ENCODE results near the gene CACNA2D4.
A peak's percentile ranks its signal among the peaks of the same experiment; 100 is the strongest.

Gene CACNA2D4

GRCh38 chr12:1773937-1774655 is 144.4 kb downstream of the CACNA2D4 start:
- peak; percentile 55 for DNase-seq (ENCODE audit: low read depth)

GRCh38 chr12:1769809-1770494 is 148.5 kb downstream of the CACNA2D4 start:
- no peak for DNase-seq (ENCODE audit: low read depth)

GRCh38 chr12:1768615-1769014 is 149.8 kb downstream of the CACNA2D4 start:
- DNase-seq (ENCODE audit: low read depth), result no peak

- DNase-seq (ENCODE audit: low read depth), result no peak
Measured at GRCh38 chr12:1767407-1768090, 150.9 kb downstream of the CACNA2D4 start.

GRCh38 chr12:1766110-1766509 is 152.3 kb downstream of the CACNA2D4 start:
- no peak for DNase-seq (ENCODE audit: low read depth)

GRCh38 chr12:1763153-1763552 is 155.3 kb downstream of the CACNA2D4 start:
- DNase-seq (ENCODE audit: low read depth), result no peak

GRCh38 chr12:1761857-1762256 is 156.6 kb downstream of the CACNA2D4 start:
- DNase-seq (ENCODE audit: low read depth), result no peak

- peak; percentile 83 for DNase-seq (ENCODE audit: low read depth)
Measured at GRCh38 chr12:1760566-1761382, 157.7 kb downstream of the CACNA2D4 start.

GRCh38 chr12:1758887-1759286 is 159.6 kb downstream of the CACNA2D4 start:
- DNase-seq (ENCODE audit: low read depth), result no peak

- DNase-seq (ENCODE audit: low read depth), result no peak
Measured at GRCh38 chr12:1758376-1758775, 160.1 kb downstream of the CACNA2D4 start.

- DNase-seq (ENCODE audit: low read depth), result no peak
Measured at GRCh38 chr12:1750300-1750699, 168.2 kb downstream of the CACNA2D4 start.

- DNase-seq (ENCODE audit: low read depth), result no peak
Measured at GRCh38 chr12:1749019-1749418, 169.4 kb downstream of the CACNA2D4 start.

- DNase-seq (ENCODE audit: low read depth), result no peak
Measured at GRCh38 chr12:1747609-1748008, 170.8 kb downstream of the CACNA2D4 start.

- peak; percentile 23 for DNase-seq (ENCODE audit: low read depth)
Measured at GRCh38 chr12:1744932-1745331, 173.5 kb downstream of the CACNA2D4 start.
